Fibroblast of the aortic adventitia (primary cell): Measurements from ENCODE around the gene NMRAL1. TPM values are rescaled to one million over a fixed set of nuclear protein-coding genes. Genes with fewer than 3 reads are reported as not detected.

Source experiments
- DNase-seq: peaks from one replicate; pipeline ENCODE4 v3.0.0-alpha.2; 2010; ENCODE audit warnings: low read depth
- H3K4me3 ChIP-seq: 2 replicates; pipeline ENCODE4 v1.5.1; 2011; ENCODE audit warnings: low read depth, mild to moderate bottlenecking, control low read depth, low read length, moderate library complexity
- total RNA-seq: library from RNA; depleted of rRNA; stranded (reverse); fragments of >200 nt; gene quantifications from 2 replicates; pipeline ENCODE4 v1.2.3, GENCODE V29; 2012; ENCODE audit warnings: low replicate concordance
- TF ChIP-seq, protein P1 (sequence below): IDR thresholded peaks from 2 replicates; pipeline ENCODE4 v1.5.1; 2011; ENCODE audit warnings: mild to moderate bottlenecking, low read length, control low read depth, inconsistent platforms; ENCODE audit not compliant: insufficient read depth

Gene NMRAL1
- total RNA-seq, 1 donor, result 43.4 TPM

DNA sequence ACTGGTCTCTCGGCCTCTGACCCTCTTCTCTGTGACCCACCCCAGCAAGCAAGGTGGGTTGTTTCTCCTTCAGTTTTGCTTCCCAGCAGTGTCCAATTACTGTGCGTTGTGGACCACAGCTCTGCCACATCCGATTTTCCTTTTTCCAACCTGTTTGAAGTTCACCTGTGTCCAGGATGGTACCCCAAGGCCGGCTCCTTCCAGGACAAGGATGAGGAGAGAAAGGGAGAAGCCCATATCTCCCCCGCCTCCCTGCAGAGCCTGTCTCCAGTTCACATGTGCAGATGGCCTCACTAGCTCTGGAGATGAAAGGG lies 13.5 kb downstream of the NMRAL1 start:
- H3K4me3 ChIP-seq, result no peak overlapping the region
- TF ChIP-seq, protein P1, sequence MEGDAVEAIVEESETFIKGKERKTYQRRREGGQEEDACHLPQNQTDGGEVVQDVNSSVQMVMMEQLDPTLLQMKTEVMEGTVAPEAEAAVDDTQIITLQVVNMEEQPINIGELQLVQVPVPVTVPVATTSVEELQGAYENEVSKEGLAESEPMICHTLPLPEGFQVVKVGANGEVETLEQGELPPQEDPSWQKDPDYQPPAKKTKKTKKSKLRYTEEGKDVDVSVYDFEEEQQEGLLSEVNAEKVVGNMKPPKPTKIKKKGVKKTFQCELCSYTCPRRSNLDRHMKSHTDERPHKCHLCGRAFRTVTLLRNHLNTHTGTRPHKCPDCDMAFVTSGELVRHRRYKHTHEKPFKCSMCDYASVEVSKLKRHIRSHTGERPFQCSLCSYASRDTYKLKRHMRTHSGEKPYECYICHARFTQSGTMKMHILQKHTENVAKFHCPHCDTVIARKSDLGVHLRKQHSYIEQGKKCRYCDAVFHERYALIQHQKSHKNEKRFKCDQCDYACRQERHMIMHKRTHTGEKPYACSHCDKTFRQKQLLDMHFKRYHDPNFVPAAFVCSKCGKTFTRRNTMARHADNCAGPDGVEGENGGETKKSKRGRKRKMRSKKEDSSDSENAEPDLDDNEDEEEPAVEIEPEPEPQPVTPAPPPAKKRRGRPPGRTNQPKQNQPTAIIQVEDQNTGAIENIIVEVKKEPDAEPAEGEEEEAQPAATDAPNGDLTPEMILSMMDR, result no peak
- no peak for DNase-seq

DNA sequence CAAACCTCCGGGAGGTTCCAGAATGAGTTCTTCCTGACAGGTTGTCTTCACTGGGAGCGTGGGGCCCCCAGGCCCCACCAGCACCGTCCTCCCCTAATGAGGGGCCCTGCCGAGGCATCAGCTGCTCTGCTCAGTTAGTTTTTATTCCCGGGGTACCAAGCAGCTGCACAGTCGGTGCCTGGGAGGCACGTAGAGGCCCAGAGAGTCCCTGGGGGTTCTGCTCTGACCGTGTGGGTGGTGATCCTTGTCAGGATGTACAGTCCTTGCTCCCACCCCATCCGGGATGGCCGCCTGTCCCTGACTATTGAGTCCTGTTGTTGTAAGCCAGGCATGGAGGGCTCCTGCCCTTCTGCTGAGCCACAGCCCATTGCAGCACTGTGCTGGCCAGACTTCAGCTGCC lies 18.5 kb downstream of the NMRAL1 start:
- DNase-seq, result no peak
- no peak overlapping the region for H3K4me3 ChIP-seq
- TF ChIP-seq, protein P1, result no peak

DNA sequence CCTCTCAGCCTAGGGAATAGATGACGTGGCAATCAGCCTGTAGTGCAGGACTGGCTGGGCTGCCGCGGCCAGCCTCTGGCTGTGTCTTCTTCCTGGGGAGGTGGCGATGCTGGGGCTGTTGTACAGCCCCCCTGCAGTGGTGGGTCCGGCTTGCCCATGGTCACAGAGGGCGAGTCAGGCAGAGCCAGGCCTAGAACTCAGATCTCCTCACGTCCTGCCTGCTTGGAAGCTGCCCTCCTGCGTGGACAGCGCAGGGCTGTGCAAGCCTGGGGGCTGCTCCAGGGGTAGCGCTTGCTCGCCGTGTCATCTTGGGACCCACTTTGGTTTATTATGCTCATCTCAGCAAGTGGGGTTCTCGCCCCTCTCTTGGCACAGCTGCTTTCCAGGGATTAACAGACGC lies 19.3 kb downstream of the NMRAL1 start:
- DNase-seq, result no peak
- TF ChIP-seq, protein P1, result no peak
- H3K4me3 ChIP-seq, result no peak overlapping the region

DNA sequence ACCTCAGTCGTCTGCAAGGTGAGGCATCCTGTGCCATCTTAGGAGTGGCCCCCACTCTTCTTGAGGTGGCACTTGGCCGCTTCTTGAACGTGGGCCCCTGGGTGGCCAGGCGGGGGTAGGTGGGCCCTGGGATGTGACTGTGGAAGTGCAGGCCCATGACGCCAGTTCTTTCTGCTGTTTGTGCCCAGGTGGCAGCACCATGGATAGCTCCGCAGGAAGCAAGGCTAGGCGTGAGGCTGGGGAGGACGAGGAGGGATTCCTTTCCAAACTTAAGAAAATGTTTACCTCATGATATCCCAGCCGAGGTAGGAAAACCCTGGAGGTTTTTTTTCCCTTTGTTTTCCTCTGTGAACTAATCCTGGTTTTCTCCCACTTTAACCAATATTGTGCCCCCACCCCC lies 19.8 kb downstream of the NMRAL1 start:
- TF ChIP-seq, protein P1, result no peak
- no peak for DNase-seq
- H3K4me3 ChIP-seq, result no peak overlapping the region

DNA sequence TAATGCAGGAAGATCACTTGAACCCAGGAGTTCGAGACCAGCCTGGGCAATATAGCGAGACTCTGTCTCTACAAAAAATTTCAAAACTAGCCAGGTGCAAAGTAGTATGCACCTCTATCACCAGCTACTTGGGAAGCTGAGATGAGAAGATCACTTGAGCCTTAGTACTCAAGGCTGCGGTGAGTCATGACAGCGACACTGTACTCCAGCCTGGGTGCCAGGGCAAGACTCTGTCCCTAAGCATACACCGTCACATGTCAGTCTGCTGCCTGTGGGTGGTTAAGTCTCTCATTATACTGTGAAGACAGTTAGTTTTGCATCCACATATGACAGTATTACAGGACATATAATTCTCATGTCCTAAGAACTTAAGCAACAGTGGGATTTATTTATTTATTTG lies 21.8 kb downstream of the NMRAL1 start:
- no peak for DNase-seq
- TF ChIP-seq, protein P1, result no peak
- no peak overlapping the region for H3K4me3 ChIP-seq

DNA sequence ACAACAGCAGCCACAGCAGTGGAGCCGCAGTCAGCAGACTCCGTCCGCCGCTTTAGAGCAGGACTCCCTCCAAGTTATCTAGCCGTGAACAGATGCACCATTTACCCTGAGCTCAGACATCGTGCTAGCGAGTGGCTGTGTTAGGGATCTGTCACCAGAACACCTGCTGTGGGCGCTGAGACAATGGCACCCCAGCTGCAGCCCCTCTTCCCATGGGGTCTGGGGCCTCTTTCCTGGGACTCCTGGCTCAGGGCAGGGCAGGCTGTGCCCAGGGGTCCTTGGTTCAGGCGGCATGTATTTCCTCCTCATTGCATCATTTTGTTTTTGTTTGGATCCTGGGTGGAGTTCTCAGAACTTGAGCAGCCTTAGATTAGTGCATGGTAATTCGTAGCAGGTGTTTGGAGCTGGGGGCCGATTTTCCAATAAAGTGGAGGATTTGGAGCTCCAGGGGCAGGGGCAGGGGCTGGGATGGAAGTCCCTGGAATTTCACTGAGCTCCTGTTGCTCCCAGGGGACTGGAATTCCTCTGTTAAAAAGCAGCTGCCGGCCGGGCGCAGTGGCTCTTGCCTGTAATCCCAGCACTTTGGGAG lies 23.4 kb downstream of the NMRAL1 start:
- no peak for DNase-seq
- TF ChIP-seq, protein P1, result no peak
- no peak overlapping the region for H3K4me3 ChIP-seq

DNA sequence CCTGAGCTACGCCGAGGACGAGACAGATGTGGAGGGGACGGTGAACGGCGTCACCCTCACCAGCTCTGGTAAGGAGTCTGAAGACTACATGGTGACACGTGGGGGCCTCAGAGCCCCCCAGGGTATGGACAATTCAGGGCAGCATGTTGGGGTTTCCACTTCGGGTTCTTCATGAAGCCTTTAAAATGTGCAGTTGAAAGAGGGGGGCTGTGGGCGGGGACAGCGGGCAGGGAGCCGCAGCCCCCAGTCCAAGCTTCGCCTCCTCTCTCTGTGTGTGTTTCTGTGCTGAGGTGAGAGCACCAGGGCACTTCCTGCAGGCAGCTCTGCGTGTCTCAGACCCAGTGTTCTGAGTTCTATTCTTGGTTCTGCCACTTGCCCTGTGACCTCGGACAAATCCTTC lies 24.0 kb downstream of the NMRAL1 start:
- no peak for DNase-seq
- H3K4me3 ChIP-seq, result no peak overlapping the region
- TF ChIP-seq, protein P1, result no peak
